OCI-M2 (cell line): ENCODE data around the gene MMP24.

Experiments
- DNase-seq: peaks from one replicate; lab custom pipeline; 2025; ENCODE audit not compliant: unreplicated experiment; lab: John Stamatoyannopoulos, UW

MMP24 gene

DNA sequence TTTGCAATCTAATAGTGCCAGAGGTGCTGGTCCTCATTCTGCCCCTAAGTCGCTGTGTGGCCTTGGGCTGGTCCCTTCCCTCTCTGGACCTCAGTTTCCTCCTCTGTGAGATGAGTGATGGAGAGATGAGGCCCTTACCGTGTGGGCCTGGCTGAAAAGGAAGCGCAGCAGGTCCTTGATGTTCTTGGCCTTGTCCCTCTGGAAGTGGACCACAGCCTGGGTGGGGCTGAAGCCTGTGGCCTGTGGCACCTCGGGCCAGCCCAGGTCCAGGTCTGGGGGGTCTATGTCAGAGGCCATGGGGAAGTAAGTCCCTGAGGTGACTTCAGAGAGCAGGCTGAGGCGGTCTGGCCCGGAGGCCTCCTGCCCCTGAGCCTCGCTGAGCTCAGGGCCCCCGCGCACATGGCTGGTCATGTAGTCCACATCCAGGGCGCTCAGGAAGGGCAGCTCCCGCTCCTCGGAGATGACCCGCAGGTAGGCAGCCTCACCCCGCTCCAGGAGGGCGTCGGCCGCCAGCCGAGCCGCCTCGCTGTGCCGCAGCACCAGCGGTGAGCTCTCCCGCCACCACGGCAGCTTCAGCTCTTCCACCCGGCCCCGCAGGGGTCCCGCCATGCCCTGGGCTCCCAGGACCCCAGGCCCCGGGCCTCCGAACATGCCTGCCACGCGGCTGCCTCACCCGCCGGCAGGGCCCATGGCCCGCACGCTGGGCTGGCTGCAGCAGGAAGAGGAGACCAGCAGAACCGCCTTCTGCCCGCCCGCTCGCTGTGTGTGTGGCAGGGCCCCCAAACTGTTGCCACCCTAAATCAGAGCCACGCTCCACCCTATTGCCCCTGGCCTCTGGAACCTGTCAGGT lies 65.4 kb downstream of the MMP24 start, which contains the start of gene FAM83C:
Gene FAM83C, minus strand, starts transcription at position 772 of the 850 bp plus-strand sequence. Its CDS starts 121 bp downstream, at position 651.
- DNase-seq: no peak

GRCh38 chr20:35292504-35293285 lies 66.2 kb downstream of the MMP24 start:
- DNase-seq: no peak

- DNase-seq: no peak
Observed at GRCh38 chr20:35293303-35294292, 67.1 kb downstream of the MMP24 start.

- no peak for DNase-seq
Observed at GRCh38 chr20:35294293-35294685, 67.8 kb downstream of the MMP24 start.

DNA sequence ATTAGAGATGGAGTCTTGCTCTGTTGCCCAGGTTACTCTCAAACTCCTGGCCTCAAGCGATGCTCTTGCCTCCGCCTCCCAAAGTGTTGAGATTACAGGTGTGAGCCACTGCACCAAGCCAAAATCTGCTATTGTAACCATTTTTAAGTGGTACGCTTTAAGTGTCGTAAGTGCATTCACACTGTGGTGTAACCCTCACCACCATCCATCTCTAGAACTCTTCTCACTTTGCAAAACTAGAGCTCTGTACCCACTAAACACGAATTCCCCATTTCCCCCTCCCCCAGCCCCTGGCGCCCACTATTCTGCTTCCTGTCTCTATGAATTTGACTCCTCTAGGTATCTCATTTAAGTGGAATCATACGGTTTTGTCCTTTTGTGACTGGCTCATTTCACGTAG lies 68.6 kb downstream of the MMP24 start:
- DNase-seq: no peak

DNA sequence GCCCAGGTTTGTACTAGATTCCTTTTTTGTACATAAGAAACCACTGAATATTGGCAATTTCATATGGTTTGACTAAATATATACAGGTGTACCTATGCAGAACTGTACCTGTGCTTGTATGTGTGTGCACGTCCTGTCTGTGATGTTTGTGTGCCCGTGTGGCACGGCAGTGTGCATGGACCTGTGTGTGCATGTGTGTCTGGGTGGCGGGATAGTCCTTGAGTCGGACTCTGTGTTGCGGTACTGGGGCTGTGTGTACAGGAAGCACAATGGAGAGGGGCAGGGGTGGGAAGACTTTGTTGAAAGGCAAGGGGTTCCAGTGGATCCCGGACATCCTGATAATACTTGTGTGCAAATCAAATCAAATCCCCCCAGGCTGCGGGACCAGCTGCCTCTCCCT lies 69.2 kb downstream of the MMP24 start:
- DNase-seq: no peak

- no peak for DNase-seq
Observed at GRCh38 chr20:35296101-35296554, 69.6 kb downstream of the MMP24 start.

DNA sequence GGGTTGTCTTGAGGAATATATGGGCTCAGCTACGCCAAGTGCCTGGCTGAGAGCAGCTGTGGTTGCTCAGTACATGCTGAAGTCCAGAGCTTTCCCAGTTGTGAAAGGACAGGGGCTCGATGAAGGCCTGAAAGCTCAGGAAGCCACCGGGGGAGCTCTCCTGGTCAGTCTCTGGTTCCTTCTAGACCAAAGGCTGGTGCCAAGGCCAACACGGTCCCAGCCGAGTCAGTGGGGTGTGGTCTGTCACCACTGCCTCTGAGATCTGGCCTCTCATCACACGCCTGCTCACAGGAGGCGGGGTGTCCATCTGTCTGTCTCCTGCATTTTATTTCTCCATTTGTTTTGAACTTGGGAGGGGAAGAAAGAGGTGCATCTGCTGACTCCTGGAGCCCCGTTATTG lies 70.7 kb downstream of the MMP24 start:
- no peak for DNase-seq

- no peak for DNase-seq
Observed at GRCh38 chr20:35297740-35298139, 71.2 kb downstream of the MMP24 start.

GRCh38 chr20:35298264-35298663 lies 71.8 kb downstream of the MMP24 start:
- DNase-seq: no peak

DNA sequence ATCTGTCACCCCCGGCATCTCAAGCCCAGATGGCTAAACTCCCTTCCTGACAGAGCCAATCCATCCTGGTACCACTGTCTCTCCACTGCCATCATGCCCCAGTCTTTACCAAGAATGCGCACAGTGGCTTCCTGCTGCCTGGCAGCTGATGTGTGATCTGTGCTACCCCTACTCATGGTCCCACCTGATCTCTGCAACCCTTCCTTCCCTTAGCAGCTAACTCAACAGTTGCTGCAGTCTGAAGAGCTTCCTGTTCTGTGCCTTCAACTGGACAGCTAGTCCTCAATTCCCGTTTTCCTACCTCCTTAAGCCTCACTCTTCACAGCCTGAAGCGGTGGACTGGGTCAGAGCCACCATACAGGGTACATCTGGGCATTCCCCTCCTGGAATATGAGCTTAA lies 73.3 kb downstream of the MMP24 start:
- no peak for DNase-seq

GRCh38 chr20:35300469-35301262 lies 74.2 kb downstream of the MMP24 start:
- DNase-seq: no peak

DNA sequence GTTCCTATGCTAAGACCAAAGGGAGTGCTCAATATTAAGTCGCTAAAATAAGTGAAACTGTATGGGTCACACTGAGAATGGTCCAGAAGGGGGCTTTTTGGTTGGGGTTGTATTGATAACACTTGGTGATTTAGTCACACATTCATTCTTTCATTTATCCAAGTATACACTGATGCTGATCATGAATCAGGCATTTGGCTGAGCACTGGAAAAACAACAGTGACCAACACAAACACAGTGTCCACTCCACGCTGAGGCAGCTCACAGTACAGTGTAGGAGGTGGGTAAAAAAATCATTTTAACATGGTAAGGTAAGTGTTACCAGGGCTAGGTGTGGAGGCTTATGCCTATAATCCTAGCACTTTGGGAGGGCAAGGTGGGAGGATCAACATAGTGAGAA lies 74.9 kb downstream of the MMP24 start:
- DNase-seq: no peak

GRCh38 chr20:35302421-35303335 lies 76.2 kb downstream of the MMP24 start:
- no peak for DNase-seq

DNA sequence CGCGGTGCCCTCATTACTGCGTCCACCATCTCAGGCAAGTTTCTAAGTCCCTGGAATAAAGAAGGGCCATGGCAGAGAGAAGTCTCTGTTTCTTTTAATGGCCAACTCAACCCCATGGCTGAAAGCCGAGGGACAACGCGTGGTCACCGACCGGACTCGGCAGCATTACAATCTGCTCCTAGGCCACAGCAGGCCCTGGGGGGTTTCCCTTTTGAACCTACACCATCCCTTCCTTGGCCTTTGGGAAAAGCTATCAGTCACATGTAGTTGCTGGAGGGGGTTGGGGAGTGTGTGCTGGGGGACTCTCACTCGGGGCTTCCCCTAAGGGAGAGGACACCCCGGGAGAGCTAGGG lies 76.9 kb downstream of the MMP24 start:
- DNase-seq: no peak

GRCh38 chr20:35303735-35304491 lies 77.4 kb downstream of the MMP24 start:
- DNase-seq: peak; percentile 61

- DNase-seq: no peak
Observed at GRCh38 chr20:35304956-35305355, 78.5 kb downstream of the MMP24 start.
